H9 (cell line): Measurements from ENCODE around the gene TMEM9. TPM values are rescaled to one million over a fixed set of nuclear protein-coding genes. Genes with fewer than 3 reads are reported as not detected.

Experiments
- DNase-seq: peaks from one replicate; pipeline ENCODE4 v3.0.0-alpha.2; 2017
- H2AFZ ChIP-seq: one replicate; pipeline ENCODE4 v1.6.1; 2013; ENCODE audit warnings: mild to moderate bottlenecking, low read length, control low read depth, moderate library complexity
- H2AK5ac ChIP-seq: 2 replicates; pipeline ENCODE4 v1.6.1; 2013; ENCODE audit warnings: low read length, control low read depth, mixed read lengths; ENCODE audit not compliant: insufficient read length
- H2BK120ac ChIP-seq: one replicate; pipeline ENCODE4 v1.6.1; 2013; ENCODE audit warnings: low read depth, mild to moderate bottlenecking, low read length, control low read depth, inconsistent platforms; ENCODE audit not compliant: poor library complexity, severe bottlenecking
- H2BK12ac ChIP-seq: 2 replicates; pipeline ENCODE4 v1.6.1; 2013; ENCODE audit warnings: low read length, control low read depth, mixed read lengths, low read depth; ENCODE audit not compliant: insufficient read length
- H2BK15ac ChIP-seq: 2 replicates; pipeline ENCODE4 v1.6.1; 2013; ENCODE audit warnings: low read depth, low read length, control low read depth
- H2BK20ac ChIP-seq: one replicate; pipeline ENCODE4 v1.6.1; 2013; ENCODE audit warnings: low read depth, mild to moderate bottlenecking, low read length, control low read depth, inconsistent platforms; ENCODE audit not compliant: poor library complexity, severe bottlenecking
- H2BK5ac ChIP-seq: 2 replicates; pipeline ENCODE4 v1.6.1; 2013; ENCODE audit warnings: low read length, control low read depth, mixed read lengths; ENCODE audit not compliant: insufficient read length
- H3K14ac ChIP-seq: 2 replicates; pipeline ENCODE4 v1.6.1; 2013; ENCODE audit warnings: low read length, control low read depth; ENCODE audit not compliant: insufficient read depth
- H3K18ac ChIP-seq: 2 replicates; pipeline ENCODE4 v1.6.1; 2013; ENCODE audit warnings: low read depth, mild to moderate bottlenecking, mixed read lengths, low read length, control low read depth; ENCODE audit not compliant: insufficient read length
- H3K23ac ChIP-seq: 2 replicates; pipeline ENCODE4 v1.6.1; 2013; ENCODE audit warnings: low read length, control low read depth, mixed read lengths, low read depth; ENCODE audit not compliant: insufficient read length
- H3K23me2 ChIP-seq: 2 replicates; pipeline ENCODE4 v1.6.1; 2013; ENCODE audit warnings: low read depth, mild to moderate bottlenecking, mixed read lengths, low read length, control low read depth; ENCODE audit not compliant: insufficient read length, poor library complexity, severe bottlenecking
- H3K27ac ChIP-seq: 2 replicates; pipeline ENCODE4 v1.5.1; 2013; ENCODE audit warnings: low read length, control low read depth, mixed read lengths, low read depth; ENCODE audit not compliant: insufficient read length
- H3K27me3 ChIP-seq: 2 replicates; pipeline ENCODE4 v1.6.1; 2013; ENCODE audit warnings: low read length, control low read depth, inconsistent platforms; ENCODE audit not compliant: insufficient read depth
- H3K4ac ChIP-seq: 2 replicates; pipeline ENCODE4 v1.6.1; 2013; ENCODE audit warnings: low read depth, mild to moderate bottlenecking, control low read depth, inconsistent platforms, low read length, moderate library complexity
- H3K4me1 ChIP-seq: 2 replicates; pipeline ENCODE4 v1.6.1; 2013; ENCODE audit warnings: low read length, control low read depth, inconsistent platforms; ENCODE audit not compliant: insufficient read depth
- H3K4me2 ChIP-seq: 2 replicates; pipeline ENCODE4 v1.6.1; 2013; ENCODE audit warnings: low read length, control low read depth, mixed read lengths; ENCODE audit not compliant: insufficient read length, insufficient read depth
- H3K56ac ChIP-seq: 2 replicates; pipeline ENCODE4 v1.6.1; 2013; ENCODE audit warnings: low read depth, mild to moderate bottlenecking, mixed read lengths, low read length, control low read depth; ENCODE audit not compliant: insufficient read length
- H3K79me1 ChIP-seq: 2 replicates; pipeline ENCODE4 v1.6.1; 2013; ENCODE audit warnings: low read depth, mild to moderate bottlenecking, moderate library complexity, low read length, control low read depth, inconsistent platforms; ENCODE audit not compliant: insufficient read depth, poor library complexity, severe bottlenecking
- H3K79me2 ChIP-seq: 2 replicates; pipeline ENCODE4 v1.6.1; 2013; ENCODE audit warnings: low read length, control low read depth, inconsistent platforms; ENCODE audit not compliant: insufficient read depth
- H3K9ac ChIP-seq: 2 replicates; pipeline ENCODE4 v1.6.1; 2013; ENCODE audit warnings: low read length, control low read depth, mixed read lengths; ENCODE audit not compliant: insufficient read length; ENCODE audit errors: extremely low read depth
- H3K9me3 ChIP-seq: one replicate; pipeline ENCODE4 v1.6.1; 2013; ENCODE audit warnings: low read depth, low read length, inconsistent platforms; ENCODE audit not compliant: control insufficient read depth
- H3T11ph ChIP-seq: one replicate; pipeline ENCODE4 v1.6.1; 2013; ENCODE audit warnings: mild to moderate bottlenecking, low read length, control low read depth, inconsistent platforms
- H4K20me1 ChIP-seq: one replicate; pipeline ENCODE4 v1.6.1; 2013; ENCODE audit not compliant: control insufficient read depth, insufficient read length, insufficient read depth
- H4K5ac ChIP-seq: 2 replicates; pipeline ENCODE4 v1.6.1; 2013; ENCODE audit warnings: low read depth, mild to moderate bottlenecking, mixed read lengths, low read length, control low read depth; ENCODE audit not compliant: insufficient read length
- H4K8ac ChIP-seq: replicated peaks from 2 replicates; pipeline ENCODE4 v1.6.1; 2013; ENCODE audit warnings: low read length, control low read depth, mixed read lengths, low read depth; ENCODE audit not compliant: insufficient read length
- H4K91ac ChIP-seq: 2 replicates; pipeline ENCODE4 v1.6.1; 2013; ENCODE audit warnings: low read depth, mild to moderate bottlenecking, moderate library complexity, mixed read lengths, low read length, control low read depth; ENCODE audit not compliant: insufficient read length
- H3K27ac Mint-ChIP-seq, 3 experiments: 2 replicates in 2 of 3; 3 replicates in 1 of 3; pipeline ENCODE4 v1.8.0; 2020 to 2021; ENCODE audit warnings: mixed read lengths in 3 of 3, mild to moderate bottlenecking in 1 of 3, moderate library complexity in 1 of 3
- H3K27me3 Mint-ChIP-seq: 2 replicates; pipeline ENCODE4 v1.8.0; 2021; ENCODE audit warnings: low read depth, mild to moderate bottlenecking, moderate library complexity, mixed read lengths
- H3K36me3 Mint-ChIP-seq, 3 experiments: 2 replicates in 2 of 3; 3 replicates in 1 of 3; pipeline ENCODE4 v1.8.0; 2020 to 2021; ENCODE audit warnings: low read depth in 3 of 3, mixed read lengths in 3 of 3; ENCODE audit not compliant: insufficient read depth in 1 of 3
- H3K4me1 Mint-ChIP-seq, 2 experiments: 2 replicates each; pipeline ENCODE4 v1.8.0; 2020; ENCODE audit warnings: mixed read lengths in 2 of 2
- H3K4me3 Mint-ChIP-seq, 2 experiments: 2 replicates in 1 of 2; 3 replicates in 1 of 2; pipeline ENCODE4 v1.8.0; 2020 to 2021; ENCODE audit warnings: mild to moderate bottlenecking in 2 of 2, mixed read lengths in 2 of 2, moderate library complexity in 1 of 2
- H3K9me3 Mint-ChIP-seq, 2 experiments: 2 replicates in 1 of 2; 3 replicates in 1 of 2; pipeline ENCODE4 v1.8.0; 2020; ENCODE audit warnings: mild to moderate bottlenecking in 2 of 2, mixed read lengths in 2 of 2, moderate library complexity in 1 of 2
- CTCF ChIP-seq: fragments of 200-600 bp; sonication (generic); conservative IDR thresholded peaks from 3 replicates; pipeline ENCODE4 v1.8.0; 2021; ENCODE audit warnings: antibody characterized with exemption, mild to moderate bottlenecking
- WGBS: extraction: QIAGEN DNeasy Blood & Tissue Kit; methylation state at CpG from one replicate; pipeline ENCODE4 v1.1.7; 2013; ENCODE audit warnings: missing lambda C conversion rate, low lambda C conversion rate, mixed read lengths; ENCODE audit not compliant: insufficient read length; ENCODE audit errors: extremely low coverage; 5-methylcytosine and 5-hydroxymethylcytosine counted together
- total RNA-seq: library from RNA; stranded (reverse); gene quantifications from 2 replicates; pipeline ENCODE4 v1.2.1, GENCODE V29; 2021

Gene TMEM9
- total RNA-seq, 1 experiment from 2014 or later: 93.4 TPM

- no peak within 1 kb of the TSS for H3T11ph ChIP-seq
- H3K18ac ChIP-seq: no peak within 1 kb of the TSS
- H3K27ac ChIP-seq: no peak within 1 kb of the TSS
- DNase-seq: peak; percentile 91
- H3K4me2 ChIP-seq: no peak within 1 kb of the TSS
- H2BK20ac ChIP-seq: no peak within 1 kb of the TSS
- no peak within 1 kb of the TSS for H2AFZ ChIP-seq
- H2BK12ac ChIP-seq: no peak within 1 kb of the TSS
- no peak within 1 kb of the TSS for H3K4ac ChIP-seq
- no peak within 1 kb of the TSS for H2AK5ac ChIP-seq
- peaks cover 24% of the 10 kb centered on the region for H3K27me3 Mint-ChIP-seq
- H2BK5ac ChIP-seq: no peak within 1 kb of the TSS
- H3K36me3 Mint-ChIP-seq: no peaks in the 10 kb centered on the region; a peak in 3 of 7 replicates
- H4K8ac ChIP-seq: no peak within 1 kb of the TSS
- H3K27ac Mint-ChIP-seq: no peak within 1 kb of the TSS; a peak in 3 of 7 replicates
- H3K27me3 ChIP-seq: no peaks in the 10 kb centered on the region
- H4K91ac ChIP-seq: no peak within 1 kb of the TSS
- H4K5ac ChIP-seq: no peak within 1 kb of the TSS
- no peak for TF ChIP-seq CTCF
- H3K56ac ChIP-seq: no peak within 1 kb of the TSS
- H3K9me3 ChIP-seq: no peaks in the 10 kb centered on the region
- no peak within 1 kb of the TSS for H2BK15ac ChIP-seq
- WGBS: no CpG with 5 or more reads among the region's 24 CpGs
- no peak within 1 kb of the TSS for H2BK120ac ChIP-seq
- H3K4me1 Mint-ChIP-seq: peaks cover 11 to 14% of the 10 kb centered on the region in 2 experiments
- no peaks in the 10 kb centered on the region for H3K79me2 ChIP-seq
- no peaks in the 10 kb centered on the region for H3K79me1 ChIP-seq
- no peak within 1 kb of the TSS for H3K9ac ChIP-seq
- H4K20me1 ChIP-seq: peaks cover 2% of the 10 kb centered on the region
- no peak within 1 kb of the TSS for H3K23ac ChIP-seq
- H3K9me3 Mint-ChIP-seq: no peaks in the 10 kb centered on the region
- H3K14ac ChIP-seq: no peak within 1 kb of the TSS
- no peaks in the 10 kb centered on the region for H3K4me1 ChIP-seq
- H3K4me3 Mint-ChIP-seq: peak within 1 kb of the TSS in 1 of 2 experiments; percentile 34; a peak in 2 of 5 replicates
- no peaks in the 10 kb centered on the region for H3K23me2 ChIP-seq
Observed at GRCh38 chr1:201126832-201127754, 27.2 kb downstream of the TMEM9 start, which contains the start of gene ASCL5. TSS of gene ASCL5 (minus strand) at chr1:201127184. CDS start at chr1:201115372, 11,812 bp downstream.
